Measurements from ENCODE around the gene STXBP6. TPM values are rescaled to one million over a fixed set of nuclear protein-coding genes. Genes with fewer than 3 reads are reported as not detected.

STXBP6 gene
- total RNA-seq, 1 donor from 2014 or later = 43.5 TPM

GRCh38 chr14:24761141-24761540, 288.8 kb downstream of the STXBP6 start:
- intact Hi-C loops (cut with micrococcal nuclease) = no loop called here
- no peak for ATAC-seq
- DNase-seq = no peak

Measured in left ventricle myocardium superior (tissue), 1 donor.